Progenitor cell of endocrine pancreas (in vitro differentiated cells): ENCODE measurements around the gene ACTL6A. TPM values are rescaled to one million over a fixed set of nuclear protein-coding genes. Genes with fewer than 3 reads are reported as not detected.

Source experiments
- DNase-seq: peaks from one replicate; pipeline ENCODE4 v3.0.0; 2021; ENCODE audit warnings: low spot score; ENCODE audit not compliant: unreplicated experiment
- H3K27ac Mint-ChIP-seq: 2 replicates; pipeline ENCODE4 v1.8.0; 2021; ENCODE audit warnings: mild to moderate bottlenecking, moderate library complexity, mixed read lengths
- H3K27me3 Mint-ChIP-seq: 2 replicates; pipeline ENCODE4 v1.8.0; 2021; ENCODE audit warnings: mixed read lengths
- H3K36me3 Mint-ChIP-seq: 2 replicates; pipeline ENCODE4 v1.8.0; 2022; ENCODE audit warnings: mixed read lengths; ENCODE audit not compliant: insufficient read depth
- H3K4me1 Mint-ChIP-seq: 2 replicates; pipeline ENCODE4 v1.8.0; 2021; ENCODE audit warnings: low read depth, mixed read lengths
- H3K4me3 Mint-ChIP-seq: 2 replicates; pipeline ENCODE4 v1.8.0; 2021; ENCODE audit warnings: low read depth, mild to moderate bottlenecking, moderate library complexity, mixed read lengths
- H3K9me3 Mint-ChIP-seq: 2 replicates; pipeline ENCODE4 v1.8.0; 2021; ENCODE audit warnings: low read depth, mixed read lengths
- total RNA-seq: library from RNA; stranded (reverse); gene quantifications from 2 replicates; pipeline ENCODE4 v1.2.1, GENCODE V29; 2021
- TF ChIP-seq, protein P1 (sequence below): fragments of 200-600 bp; sonication (generic); IDR thresholded peaks from one replicate; pipeline ENCODE4 v1.5.0; 2021; ENCODE audit warnings: antibody characterized with exemption, mild to moderate bottlenecking; ENCODE audit not compliant: unreplicated experiment

ACTL6A gene
- total RNA-seq, 1 donor from 2014 or later: 75.6 TPM

DNA sequence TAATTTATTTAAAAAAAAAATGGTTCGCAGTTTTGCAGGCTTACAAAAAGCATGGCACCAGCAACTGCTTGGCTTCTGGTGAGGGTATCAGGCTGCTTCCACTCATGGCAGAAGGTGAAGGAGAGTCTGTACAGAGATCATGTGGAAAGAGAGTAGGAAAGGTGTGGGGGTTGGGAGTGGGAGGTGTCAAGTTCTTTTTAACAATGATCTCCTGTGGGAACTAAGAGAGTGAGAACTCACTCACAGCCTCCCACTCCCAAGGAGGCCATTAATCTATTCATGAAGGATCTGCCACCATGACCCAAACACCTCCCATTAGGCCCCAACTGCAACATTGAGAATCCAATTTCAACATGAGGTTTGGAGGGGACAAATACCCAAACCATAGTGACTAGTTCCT is 21.1 kb upstream of the ACTL6A start:
- Mint-ChIP-seq H3K36me3 (no peaks in the 10 kb centered on the region), H3K4me3 (no peak overlapping the region), H3K27ac (no peak overlapping the region), H3K4me1 (no peaks in the 10 kb centered on the region), H3K9me3 (no peaks in the 10 kb centered on the region), H3K27me3 (no peaks in the 10 kb centered on the region)
- DNase-seq: no peak
- TF ChIP-seq, protein P1, sequence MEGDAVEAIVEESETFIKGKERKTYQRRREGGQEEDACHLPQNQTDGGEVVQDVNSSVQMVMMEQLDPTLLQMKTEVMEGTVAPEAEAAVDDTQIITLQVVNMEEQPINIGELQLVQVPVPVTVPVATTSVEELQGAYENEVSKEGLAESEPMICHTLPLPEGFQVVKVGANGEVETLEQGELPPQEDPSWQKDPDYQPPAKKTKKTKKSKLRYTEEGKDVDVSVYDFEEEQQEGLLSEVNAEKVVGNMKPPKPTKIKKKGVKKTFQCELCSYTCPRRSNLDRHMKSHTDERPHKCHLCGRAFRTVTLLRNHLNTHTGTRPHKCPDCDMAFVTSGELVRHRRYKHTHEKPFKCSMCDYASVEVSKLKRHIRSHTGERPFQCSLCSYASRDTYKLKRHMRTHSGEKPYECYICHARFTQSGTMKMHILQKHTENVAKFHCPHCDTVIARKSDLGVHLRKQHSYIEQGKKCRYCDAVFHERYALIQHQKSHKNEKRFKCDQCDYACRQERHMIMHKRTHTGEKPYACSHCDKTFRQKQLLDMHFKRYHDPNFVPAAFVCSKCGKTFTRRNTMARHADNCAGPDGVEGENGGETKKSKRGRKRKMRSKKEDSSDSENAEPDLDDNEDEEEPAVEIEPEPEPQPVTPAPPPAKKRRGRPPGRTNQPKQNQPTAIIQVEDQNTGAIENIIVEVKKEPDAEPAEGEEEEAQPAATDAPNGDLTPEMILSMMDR: no peak

DNA sequence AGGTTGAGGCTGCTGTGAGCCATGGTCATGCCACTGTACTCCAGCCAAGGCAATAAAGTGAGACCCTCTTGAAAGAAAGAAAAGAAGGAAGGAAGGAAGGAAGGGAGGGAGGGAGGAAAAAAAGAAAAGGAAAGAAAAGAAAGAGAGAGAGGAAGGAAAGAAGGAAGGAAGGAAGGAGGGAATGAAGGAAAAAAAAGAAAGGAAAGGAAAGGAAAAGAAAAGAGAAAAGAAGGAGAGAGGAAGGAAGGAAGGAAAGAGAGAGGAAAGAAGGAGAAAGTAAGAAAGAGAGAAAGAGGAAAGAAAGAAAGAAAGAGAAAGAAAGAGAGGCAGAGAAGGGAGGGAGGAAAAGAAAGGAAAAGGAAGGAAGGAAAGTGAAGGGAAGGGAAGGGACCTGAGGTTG is 20.4 kb upstream of the ACTL6A start:
- DNase-seq: no peak
- H3K4me1 Mint-ChIP-seq: no peaks in the 10 kb centered on the region
- H3K9me3 Mint-ChIP-seq: no peaks in the 10 kb centered on the region
- H3K27me3 Mint-ChIP-seq: no peaks in the 10 kb centered on the region
- H3K27ac Mint-ChIP-seq: no peak overlapping the region
- H3K36me3 Mint-ChIP-seq: no peaks in the 10 kb centered on the region
- TF ChIP-seq, protein P1: no peak
- H3K4me3 Mint-ChIP-seq: no peak overlapping the region

DNA sequence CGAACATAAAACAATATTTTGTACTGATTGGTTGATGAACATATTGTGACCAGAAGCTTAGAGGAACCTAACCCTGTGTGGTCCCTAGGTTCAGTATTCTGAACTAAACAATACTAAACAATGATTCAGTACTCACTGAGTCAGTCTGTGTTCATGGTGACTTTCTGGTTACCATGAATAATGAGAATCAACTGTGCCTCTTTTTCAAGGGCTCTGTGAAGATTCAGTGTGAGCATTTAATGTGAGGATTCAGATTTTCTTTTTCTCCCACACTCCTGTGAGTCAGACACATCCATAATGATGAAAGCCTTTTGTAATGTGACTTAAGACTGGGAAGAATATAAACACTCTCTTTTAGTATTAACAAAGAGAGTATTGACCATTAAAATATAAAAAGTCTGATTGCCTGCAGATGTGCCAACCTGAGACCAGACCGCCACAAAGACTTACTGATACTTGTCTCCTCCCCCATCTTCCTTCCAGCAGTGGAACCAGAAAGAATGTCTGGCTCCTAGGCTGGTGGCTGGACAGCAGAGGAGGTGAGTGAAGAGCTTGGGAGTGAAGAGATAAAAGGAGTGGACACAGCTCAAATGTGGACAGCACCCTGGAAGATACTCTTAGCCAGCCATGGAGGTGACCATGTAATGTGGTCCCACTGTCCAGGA is 17.6 kb upstream of the ACTL6A start:
- no peaks in the 10 kb centered on the region for H3K9me3 Mint-ChIP-seq
- TF ChIP-seq, protein P1: no peak
- H3K27me3 Mint-ChIP-seq: no peaks in the 10 kb centered on the region
- H3K4me1 Mint-ChIP-seq: no peaks in the 10 kb centered on the region
- no peak overlapping the region for H3K4me3 Mint-ChIP-seq
- H3K27ac Mint-ChIP-seq: no peak overlapping the region
- H3K36me3 Mint-ChIP-seq: no peaks in the 10 kb centered on the region
- no peak for DNase-seq

DNA sequence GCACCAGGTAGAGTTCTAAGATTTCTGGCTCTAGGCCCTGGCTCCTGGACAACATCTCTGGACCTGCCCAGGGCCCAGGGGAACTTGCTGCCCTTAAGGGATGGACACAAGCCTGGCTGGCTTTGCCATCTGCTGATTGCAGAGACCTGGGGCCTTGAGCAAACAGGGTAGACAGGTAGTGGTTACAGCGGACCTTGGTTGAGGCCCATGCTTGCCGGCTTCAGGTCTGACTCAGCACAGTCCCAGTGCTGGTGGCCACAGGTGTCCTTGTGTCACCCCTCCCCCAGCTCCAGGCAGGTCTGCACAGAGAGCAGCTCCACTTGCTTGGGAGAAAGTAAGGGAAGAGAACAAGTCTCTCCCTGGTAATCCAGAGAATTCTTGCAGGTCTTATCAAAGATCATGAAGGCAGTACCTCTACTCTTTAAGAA is 15.9 kb upstream of the ACTL6A start:
- H3K36me3 Mint-ChIP-seq: no peaks in the 10 kb centered on the region
- no peaks in the 10 kb centered on the region for H3K4me1 Mint-ChIP-seq
- peaks cover 4% of the 10 kb centered on the region for H3K9me3 Mint-ChIP-seq
- no peak overlapping the region for H3K4me3 Mint-ChIP-seq
- no peak for DNase-seq
- H3K27me3 Mint-ChIP-seq: no peaks in the 10 kb centered on the region
- TF ChIP-seq, protein P1: no peak
- no peak overlapping the region for H3K27ac Mint-ChIP-seq

DNA sequence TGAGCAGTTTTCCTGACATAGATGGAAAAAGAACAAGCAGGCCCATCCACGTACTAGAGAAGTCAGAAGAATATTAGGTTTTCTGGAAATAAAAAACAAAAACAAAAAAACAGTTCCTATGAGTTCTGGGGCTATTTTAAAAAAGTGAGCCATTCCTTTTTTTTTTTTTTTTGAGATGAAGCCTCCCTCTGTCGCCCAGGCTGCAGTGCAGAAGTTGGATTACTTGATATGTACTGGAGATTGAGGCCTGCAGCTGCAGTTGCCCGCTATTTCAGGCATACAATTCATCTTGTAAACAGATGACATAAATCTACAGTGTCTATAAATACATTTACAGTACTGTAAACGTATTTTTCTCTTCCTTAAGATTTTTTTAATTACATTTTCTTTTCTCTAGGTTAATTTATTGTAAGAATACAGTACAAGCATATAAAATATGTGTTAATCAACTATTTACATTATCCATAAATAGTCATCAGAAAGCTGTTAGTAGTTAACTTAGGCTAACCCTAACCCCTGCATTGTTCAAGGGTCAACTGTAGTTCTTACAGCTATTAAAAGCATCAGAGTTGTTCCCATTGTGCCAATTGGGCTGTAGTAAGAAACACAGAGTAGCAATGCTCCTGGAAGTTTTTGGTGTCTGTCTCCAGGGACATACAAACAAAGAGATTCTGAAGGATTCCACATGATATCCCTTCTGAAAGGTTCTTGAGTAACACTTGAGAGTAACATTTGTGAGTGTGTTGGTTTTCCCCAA is 11.2 kb upstream of the ACTL6A start:
- H3K27me3 Mint-ChIP-seq: no peaks in the 10 kb centered on the region
- H3K27ac Mint-ChIP-seq: no peak overlapping the region
- H3K36me3 Mint-ChIP-seq: no peaks in the 10 kb centered on the region
- TF ChIP-seq, protein P1: no peak
- DNase-seq: no peak
- no peak overlapping the region for H3K4me3 Mint-ChIP-seq
- peaks cover 4% of the 10 kb centered on the region for H3K9me3 Mint-ChIP-seq
- no peaks in the 10 kb centered on the region for H3K4me1 Mint-ChIP-seq
